HEK293T (cell line): ENCODE measurements around the gene LCP2.

Experiments
- ARNT ChIP-seq: fragments of 450-650 bp; IDR thresholded peaks from 2 replicates; pipeline ENCODE4 v1.6.1; 2017; ENCODE audit warnings: mild to moderate bottlenecking
- BHLHE40 ChIP-seq: fragments of 450-650 bp; IDR thresholded peaks from 2 replicates; pipeline ENCODE4 v1.6.1; 2016; ENCODE audit warnings: mild to moderate bottlenecking, moderate library complexity, borderline replicate concordance
- CTBP1 ChIP-seq: fragments of 450-650 bp; IDR thresholded peaks from 2 replicates; pipeline ENCODE4 v1.6.1; 2016; ENCODE audit warnings: borderline replicate concordance
- ELF4 ChIP-seq: fragments of 450-650 bp; IDR thresholded peaks from 2 replicates; pipeline ENCODE4 v1.6.1; 2017; ENCODE audit warnings: antibody characterized with exemption
- FOXA1 ChIP-seq: fragments of 450-650 bp; IDR thresholded peaks from 2 replicates; pipeline ENCODE4 v1.6.1; 2016; ENCODE audit warnings: mild to moderate bottlenecking
- FOXM1 ChIP-seq: fragments of 450-650 bp; IDR thresholded peaks from 2 replicates; pipeline ENCODE4 v1.6.1; 2017; ENCODE audit warnings: mild to moderate bottlenecking, borderline replicate concordance
- NFRKB ChIP-seq: fragments of 450-650 bp; IDR thresholded peaks from 2 replicates; pipeline ENCODE4 v1.6.1; 2016; ENCODE audit warnings: mild to moderate bottlenecking, moderate library complexity
- SP1 ChIP-seq: fragments of 450-650 bp; IDR thresholded peaks from 2 replicates; pipeline ENCODE4 v1.6.1; 2017
- SUZ12 ChIP-seq: fragments of 450-650 bp; IDR thresholded peaks from 2 replicates; pipeline ENCODE4 v1.6.1; 2016; ENCODE audit warnings: mild to moderate bottlenecking
- TARDBP ChIP-seq: fragments of 450-650 bp; IDR thresholded peaks from 2 replicates; pipeline ENCODE4 v1.6.1; 2016

DNA sequence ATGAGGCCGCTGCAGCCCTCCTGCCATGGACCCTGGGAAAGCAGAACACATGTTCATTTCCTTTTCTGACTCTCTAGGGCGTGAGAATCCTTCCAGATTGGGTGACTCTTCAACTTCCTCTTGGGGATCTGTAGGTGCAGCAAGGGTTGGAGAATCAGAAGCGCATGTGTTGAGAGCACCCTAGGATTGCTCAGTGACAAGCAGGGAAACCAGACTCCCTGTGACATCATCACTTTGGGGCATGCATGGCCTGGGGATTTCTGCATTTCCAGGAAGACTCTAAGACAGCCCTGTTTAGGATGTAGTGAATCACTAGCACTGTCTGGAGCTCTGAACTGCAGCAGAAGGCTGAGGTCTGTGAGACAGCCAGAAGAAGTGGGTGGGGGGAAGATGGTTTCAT, 15.1 kb upstream of the LCP2 start:
- no peak for TF ChIP-seq CTBP1
- no peak for TF ChIP-seq SUZ12
- TF ChIP-seq BHLHE40: no peak
- TF ChIP-seq SP1: no peak
- no peak for TF ChIP-seq FOXA1
- TF ChIP-seq ELF4: no peak
- no peak for TF ChIP-seq NFRKB
- TF ChIP-seq TARDBP: no peak
- TF ChIP-seq FOXM1: no peak
- no peak for TF ChIP-seq ARNT
